ENCODE results near the gene KCTD17. TPM values are rescaled to one million over a fixed set of nuclear protein-coding genes. Genes with fewer than 3 reads are reported as not detected.

Gene KCTD17
- total RNA-seq, 1 experiment from 2014 or later, result 29.4 TPM

DNA sequence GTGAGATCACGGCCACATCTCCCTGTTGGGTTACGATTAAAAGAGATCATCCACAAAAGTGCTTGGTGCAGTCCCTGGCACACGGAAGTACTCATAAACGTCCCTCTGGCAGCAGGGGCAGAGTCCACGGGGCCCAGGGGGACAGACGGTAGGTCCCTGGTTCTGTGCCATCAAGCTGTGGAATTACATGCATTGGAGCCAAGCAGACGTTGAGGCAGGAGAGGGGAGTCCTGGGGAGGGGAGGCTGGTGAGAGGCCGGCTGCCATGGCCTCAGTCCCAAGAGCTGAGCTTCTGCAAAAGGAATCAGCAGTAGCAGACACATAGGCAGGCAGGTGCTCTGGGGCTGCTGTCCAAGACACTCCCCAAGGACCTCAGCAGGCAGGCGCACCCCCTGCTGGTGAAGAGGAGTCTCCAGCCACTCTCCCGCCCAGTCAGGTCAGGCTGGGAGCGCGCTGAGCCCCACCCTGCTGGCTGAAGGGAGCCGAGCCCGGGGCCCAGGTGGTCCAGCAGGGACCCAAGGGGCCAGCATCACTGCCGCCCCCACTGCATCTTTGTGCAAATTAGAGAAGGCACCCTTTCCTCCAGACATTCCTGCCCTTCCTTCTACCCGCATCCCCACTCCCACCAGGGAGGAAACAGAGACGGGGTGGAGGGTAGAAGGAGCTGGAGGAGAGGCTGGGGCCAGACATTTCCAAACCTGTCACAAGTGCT is 7.6 kb upstream of the KCTD17 start:
- Mint-ChIP-seq H3K9me3 (no peaks in the 10 kb centered on the region), H3K27ac (no peak overlapping the region), H3K4me1 (peaks cover 10% of the 10 kb centered on the region), H3K36me3 (no peaks in the 10 kb centered on the region), H3K27me3 (ENCODE audit: low read depth) (peaks cover 11% of the 10 kb centered on the region), H3K4me3 (no peak overlapping the region)
- ChIA-PET CTCF (interaction anchor here (0.6 to 3.2 kb wide), 15 partner anchors 11 to 1376 kb away, joined by 3 to 21 read pairs (median 4); partner anchors contain the start of gene TST), POLR2A (no interaction called here)
- DNase-seq (ENCODE audit: low spot score) (peak; percentile 50), ATAC-seq (peak; percentile 77)
- TF ChIP-seq ZNF416 (CRISPR knock-in tag; IDR thresholded peaks at IDR 0.05), result no peak

GRCh38 chr22:37044634-37045625 is 6.6 kb upstream of the KCTD17 start:
- no peak overlapping the region for H3K27ac Mint-ChIP-seq
- CTCF ChIA-PET, result interaction anchor here (0.6 to 3.2 kb wide), 18 partner anchors 14 to 716 kb away, joined by 3 to 21 read pairs (median 4); partner anchors contain the start of genes IL2RB and TST
- H3K4me1 Mint-ChIP-seq, result peaks cover 10% of the 10 kb centered on the region
- no peaks in the 10 kb centered on the region for H3K9me3 Mint-ChIP-seq
- POLR2A ChIA-PET, result interaction anchor here (0.6 to 0.7 kb wide), 2 partner anchors 210 to 1565 kb away, joined by 5 read pairs; no protein-coding TSS in a partner anchor
- DNase-seq (ENCODE audit: low spot score) (no peak), ATAC-seq (no peak)
- H3K36me3 Mint-ChIP-seq, result no peaks in the 10 kb centered on the region
- H3K27me3 Mint-ChIP-seq (ENCODE audit: low read depth), result peaks cover 12% of the 10 kb centered on the region
- no peak for TF ChIP-seq ZSCAN18 (CRISPR knock-in tag; IDR thresholded peaks at IDR 0.05)
- peak; percentile 71; the same call in 1 of the 2 replicates for TF ChIP-seq GABPB1 (CRISPR knock-in tag; IDR thresholded peaks at IDR 0.05)
- TF ChIP-seq ZNF396 (CRISPR knock-in tag; IDR thresholded peaks at IDR 0.05; ENCODE audit: borderline replicate concordance), result no peak
- no peak overlapping the region for H3K4me3 Mint-ChIP-seq

- no peak for DNase-seq (ENCODE audit: low spot score)
- ChIA-PET CTCF (interaction anchor here (0.6 to 3.2 kb wide), 48 partner anchors 9 to 596 kb away, joined by 3 to 21 read pairs (median 4); partner anchors contain the start of genes IL2RB, MPST and TST), POLR2A (interaction anchor here (0.5 kb wide), 1 partner anchor 166 kb away, joined by 3 read pairs; no protein-coding TSS in a partner anchor)
- peak; percentile 61 for ATAC-seq
- peaks cover 15% of the 10 kb centered on the region for H3K27me3 Mint-ChIP-seq (ENCODE audit: low read depth)
- TF ChIP-seq, protein P1, sequence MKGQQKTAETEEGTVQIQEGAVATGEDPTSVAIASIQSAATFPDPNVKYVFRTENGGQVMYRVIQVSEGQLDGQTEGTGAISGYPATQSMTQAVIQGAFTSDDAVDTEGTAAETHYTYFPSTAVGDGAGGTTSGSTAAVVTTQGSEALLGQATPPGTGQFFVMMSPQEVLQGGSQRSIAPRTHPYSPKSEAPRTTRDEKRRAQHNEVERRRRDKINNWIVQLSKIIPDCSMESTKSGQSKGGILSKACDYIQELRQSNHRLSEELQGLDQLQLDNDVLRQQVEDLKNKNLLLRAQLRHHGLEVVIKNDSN (CRISPR knock-in tag; IDR thresholded peaks at IDR 0.05), result no peak
- TF ChIP-seq, protein P2, sequence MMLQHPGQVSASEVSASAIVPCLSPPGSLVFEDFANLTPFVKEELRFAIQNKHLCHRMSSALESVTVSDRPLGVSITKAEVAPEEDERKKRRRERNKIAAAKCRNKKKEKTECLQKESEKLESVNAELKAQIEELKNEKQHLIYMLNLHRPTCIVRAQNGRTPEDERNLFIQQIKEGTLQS (CRISPR knock-in tag; conservative IDR thresholded peaks at IDR 0.05), result no peak
- peak; percentile 40; the same call in 1 of the 2 replicates for TF ChIP-seq CTCF (IDR thresholded peaks at IDR 0.05)
- no peaks in the 10 kb centered on the region for H3K36me3 Mint-ChIP-seq
- no peaks in the 10 kb centered on the region for H3K9me3 Mint-ChIP-seq
- H3K27ac Mint-ChIP-seq, result no peak overlapping the region
- H3K4me3 Mint-ChIP-seq, result no peak overlapping the region
- peaks cover 10% of the 10 kb centered on the region for H3K4me1 Mint-ChIP-seq
These were observed 5.6 kb upstream of the KCTD17 start for GRCh38 chr22:37045958-37046357.

GRCh38 chr22:37046589-37046988 is 5.0 kb upstream of the KCTD17 start:
- DNase-seq (ENCODE audit: low spot score) (no peak), ATAC-seq (no peak)
- Mint-ChIP-seq H3K27ac (no peak overlapping the region), H3K4me3 (no peak overlapping the region), H3K9me3 (no peaks in the 10 kb centered on the region), H3K36me3 (no peaks in the 10 kb centered on the region), H3K4me1 (peaks cover 9% of the 10 kb centered on the region; the same call in 1 of the 2 replicates), H3K27me3 (ENCODE audit: low read depth) (peaks cover 15% of the 10 kb centered on the region)
- ChIA-PET CTCF (interaction anchor here (0.5 to 3.2 kb wide), 49 partner anchors 8 to 597 kb away, joined by 3 to 21 read pairs (median 4); partner anchors contain the start of genes IL2RB, MPST and TST), POLR2A (no interaction called here)
- TF ChIP-seq SMAD3 (CRISPR knock-in tag; IDR thresholded peaks at IDR 0.05; ENCODE audit: borderline replicate concordance) (no peak), FOXP4 (CRISPR knock-in tag; IDR thresholded peaks at IDR 0.05) (no peak), ZMAT4 (CRISPR knock-in tag; IDR thresholded peaks at IDR 0.05) (no peak), KAT7 (CRISPR knock-in tag; IDR thresholded peaks at IDR 0.05; ENCODE audit: borderline replicate concordance) (no peak), NFATC4 (CRISPR knock-in tag; IDR thresholded peaks at IDR 0.05) (no peak), JAZF1 (CRISPR knock-in tag; IDR thresholded peaks at IDR 0.05) (no peak)
- TF ChIP-seq, protein P3, sequence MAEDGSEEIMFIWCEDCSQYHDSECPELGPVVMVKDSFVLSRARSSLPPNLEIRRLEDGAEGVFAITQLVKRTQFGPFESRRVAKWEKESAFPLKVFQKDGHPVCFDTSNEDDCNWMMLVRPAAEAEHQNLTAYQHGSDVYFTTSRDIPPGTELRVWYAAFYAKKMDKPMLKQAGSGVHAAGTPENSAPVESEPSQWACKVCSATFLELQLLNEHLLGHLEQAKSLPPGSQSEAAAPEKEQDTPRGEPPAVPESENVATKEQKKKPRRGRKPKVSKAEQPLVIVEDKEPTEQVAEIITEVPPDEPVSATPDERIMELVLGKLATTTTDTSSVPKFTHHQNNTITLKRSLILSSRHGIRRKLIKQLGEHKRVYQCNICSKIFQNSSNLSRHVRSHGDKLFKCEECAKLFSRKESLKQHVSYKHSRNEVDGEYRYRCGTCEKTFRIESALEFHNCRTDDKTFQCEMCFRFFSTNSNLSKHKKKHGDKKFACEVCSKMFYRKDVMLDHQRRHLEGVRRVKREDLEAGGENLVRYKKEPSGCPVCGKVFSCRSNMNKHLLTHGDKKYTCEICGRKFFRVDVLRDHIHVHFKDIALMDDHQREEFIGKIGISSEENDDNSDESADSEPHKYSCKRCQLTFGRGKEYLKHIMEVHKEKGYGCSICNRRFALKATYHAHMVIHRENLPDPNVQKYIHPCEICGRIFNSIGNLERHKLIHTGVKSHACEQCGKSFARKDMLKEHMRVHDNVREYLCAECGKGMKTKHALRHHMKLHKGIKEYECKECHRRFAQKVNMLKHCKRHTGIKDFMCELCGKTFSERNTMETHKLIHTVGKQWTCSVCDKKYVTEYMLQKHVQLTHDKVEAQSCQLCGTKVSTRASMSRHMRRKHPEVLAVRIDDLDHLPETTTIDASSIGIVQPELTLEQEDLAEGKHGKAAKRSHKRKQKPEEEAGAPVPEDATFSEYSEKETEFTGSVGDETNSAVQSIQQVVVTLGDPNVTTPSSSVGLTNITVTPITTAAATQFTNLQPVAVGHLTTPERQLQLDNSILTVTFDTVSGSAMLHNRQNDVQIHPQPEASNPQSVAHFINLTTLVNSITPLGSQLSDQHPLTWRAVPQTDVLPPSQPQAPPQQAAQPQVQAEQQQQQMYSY (CRISPR knock-in tag; IDR thresholded peaks at IDR 0.05), result no peak

All from WTC11 (cell line).